Omental fat pad (tissue), 4 donors: ENCODE data around the gene ALOX15B. TPM values are rescaled to one million over a fixed set of nuclear protein-coding genes. Genes with fewer than 3 reads are reported as not detected.

ENCODE experiments used
- ATAC-seq: fragments of 150-250 bp; one replicate; pipeline ENCODE4 v1.9.1; 2016; ENCODE audit warnings: mild to moderate bottlenecking, moderate library complexity; ENCODE audit not compliant: low FRiP score
- DNase-seq: peaks from one replicate; pipeline ENCODE4 v3.0.0-alpha.2; 2019; ENCODE audit warnings: low spot score
- total RNA-seq, 4 donors: library from RNA; depleted of rRNA; stranded (reverse); fragments of >200 nt; gene quantifications; one replicate each; pipeline ENCODE4 v1.1.0, GENCODE V29; 2016
- TF ChIP-seq, protein P1 (sequence below), 3 donors: fragments of 450-650 bp; IDR thresholded peaks; one replicate each; pipeline ENCODE4 v1.5.1; 2016 to 2017; ENCODE audit warnings: antibody characterized with exemption in 3 of 3, mild to moderate bottlenecking in 3 of 3, moderate library complexity in 2 of 3

The ALOX15B gene
- total RNA-seq, 4 donors from 2014 or later: 3.8 to 9.8 (median 8.2) TPM

DNA sequence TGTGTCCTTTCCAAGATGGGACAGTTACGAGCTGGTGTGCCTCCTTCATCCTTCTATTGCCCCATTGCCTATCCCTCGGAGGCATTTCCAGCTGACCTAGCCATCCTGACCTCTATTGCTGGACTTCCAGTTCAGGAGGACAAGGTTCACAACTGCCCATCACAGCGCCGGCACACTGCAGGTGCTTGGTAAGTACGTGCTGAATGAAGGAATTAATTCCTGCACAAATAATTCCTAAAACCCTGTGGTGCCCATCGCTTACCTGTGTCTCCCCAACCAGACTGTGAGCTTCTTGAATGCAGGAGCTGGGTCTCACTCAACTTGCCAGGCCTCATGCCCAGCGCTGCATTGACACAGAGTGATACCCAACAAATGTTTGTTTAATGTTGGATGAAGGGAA, 13.0 kb downstream of the ALOX15B start:
- TF ChIP-seq, protein P1, sequence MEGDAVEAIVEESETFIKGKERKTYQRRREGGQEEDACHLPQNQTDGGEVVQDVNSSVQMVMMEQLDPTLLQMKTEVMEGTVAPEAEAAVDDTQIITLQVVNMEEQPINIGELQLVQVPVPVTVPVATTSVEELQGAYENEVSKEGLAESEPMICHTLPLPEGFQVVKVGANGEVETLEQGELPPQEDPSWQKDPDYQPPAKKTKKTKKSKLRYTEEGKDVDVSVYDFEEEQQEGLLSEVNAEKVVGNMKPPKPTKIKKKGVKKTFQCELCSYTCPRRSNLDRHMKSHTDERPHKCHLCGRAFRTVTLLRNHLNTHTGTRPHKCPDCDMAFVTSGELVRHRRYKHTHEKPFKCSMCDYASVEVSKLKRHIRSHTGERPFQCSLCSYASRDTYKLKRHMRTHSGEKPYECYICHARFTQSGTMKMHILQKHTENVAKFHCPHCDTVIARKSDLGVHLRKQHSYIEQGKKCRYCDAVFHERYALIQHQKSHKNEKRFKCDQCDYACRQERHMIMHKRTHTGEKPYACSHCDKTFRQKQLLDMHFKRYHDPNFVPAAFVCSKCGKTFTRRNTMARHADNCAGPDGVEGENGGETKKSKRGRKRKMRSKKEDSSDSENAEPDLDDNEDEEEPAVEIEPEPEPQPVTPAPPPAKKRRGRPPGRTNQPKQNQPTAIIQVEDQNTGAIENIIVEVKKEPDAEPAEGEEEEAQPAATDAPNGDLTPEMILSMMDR (IDR thresholded peaks at IDR 0.05): no peak
- no peak for ATAC-seq
- DNase-seq: no peak

DNA sequence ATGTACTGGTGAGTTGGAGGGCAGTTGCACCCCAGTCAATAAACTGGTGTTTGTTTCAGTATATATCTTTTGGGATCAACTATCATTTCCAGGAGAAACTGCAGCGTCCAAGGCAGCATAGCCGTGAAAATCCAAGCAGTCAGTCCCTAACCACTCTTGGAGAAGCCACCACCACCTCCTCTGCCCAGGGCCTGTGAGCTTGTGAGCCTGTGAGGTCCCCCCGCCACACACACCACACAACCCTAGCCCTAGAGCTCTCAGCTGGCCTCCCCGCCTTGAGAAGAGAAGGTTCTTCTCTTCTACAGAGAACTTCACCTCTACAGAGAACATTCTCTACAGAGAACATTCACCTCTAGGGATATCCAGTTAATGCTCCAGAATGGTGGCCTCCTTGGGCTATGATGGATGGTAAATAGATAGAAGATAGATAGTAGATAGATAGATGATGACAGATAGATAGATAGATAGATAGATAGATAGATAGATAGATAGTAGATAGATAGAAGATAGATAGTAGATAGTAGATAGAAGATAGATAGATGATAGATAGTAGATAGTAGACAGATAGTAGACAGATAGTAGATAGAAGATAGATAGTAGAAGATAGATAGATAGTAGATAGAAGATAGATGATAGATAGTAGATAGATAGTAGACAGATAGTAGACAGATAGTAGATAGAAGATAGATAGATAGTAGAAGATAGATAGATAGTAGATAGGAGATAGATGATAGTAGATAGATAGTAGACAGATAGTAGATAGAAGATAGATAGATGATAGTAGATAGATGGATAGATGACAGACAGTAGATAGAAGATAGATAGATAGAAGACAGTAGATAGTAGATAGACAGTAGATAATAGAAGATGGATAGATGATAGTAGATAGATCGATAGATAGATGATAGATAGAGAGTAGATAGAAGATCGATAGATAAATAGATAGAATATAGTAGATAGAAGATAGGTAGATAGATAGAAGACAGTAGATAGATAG, 13.7 kb downstream of the ALOX15B start:
- TF ChIP-seq, protein P1 (IDR thresholded peaks at IDR 0.05): no peak
- DNase-seq (no peak), ATAC-seq (no peak)

DNA sequence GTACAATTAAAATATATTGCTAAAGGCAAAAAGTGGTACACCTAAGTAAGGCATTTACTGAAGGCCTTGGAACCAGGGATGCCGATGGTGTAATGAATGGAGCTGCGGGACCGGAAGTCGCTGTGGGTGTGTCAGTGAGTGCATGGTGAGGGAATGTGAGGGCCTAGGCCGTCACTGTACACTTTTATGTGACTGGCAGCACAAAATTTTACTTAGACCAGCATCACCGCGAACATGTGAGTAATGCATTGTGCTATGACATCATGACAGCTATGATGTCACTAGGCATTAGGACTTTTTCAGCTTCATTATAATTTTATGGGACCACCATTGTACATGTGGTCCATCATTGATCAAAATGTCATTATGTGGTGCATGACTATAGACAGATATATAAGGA, 14.7 kb downstream of the ALOX15B start:
- no peak for DNase-seq
- TF ChIP-seq, protein P1 (IDR thresholded peaks at IDR 0.05): no peak
- no peak for ATAC-seq

DNA sequence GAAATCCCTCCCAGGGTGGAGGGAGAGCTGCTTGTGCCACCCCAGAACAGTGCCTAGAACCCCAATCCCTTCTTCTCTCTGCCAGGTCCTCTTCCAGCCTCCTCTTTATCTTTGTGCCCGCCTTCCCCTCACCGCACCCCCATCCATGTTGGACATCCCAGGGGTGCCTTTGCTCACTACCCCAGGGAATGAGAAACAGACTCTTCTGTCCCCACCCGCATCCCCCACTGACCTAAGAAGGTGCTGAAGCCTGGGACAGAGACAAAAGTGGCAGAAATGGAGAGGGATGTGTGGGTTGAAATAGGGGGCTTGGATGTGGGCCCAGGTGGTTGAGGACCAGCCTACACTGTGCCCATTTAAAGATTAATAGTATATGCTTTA, 17.0 kb downstream of the ALOX15B start:
- no peak for ATAC-seq
- TF ChIP-seq, protein P1 (IDR thresholded peaks at IDR 0.05): no peak
- DNase-seq: no peak

DNA sequence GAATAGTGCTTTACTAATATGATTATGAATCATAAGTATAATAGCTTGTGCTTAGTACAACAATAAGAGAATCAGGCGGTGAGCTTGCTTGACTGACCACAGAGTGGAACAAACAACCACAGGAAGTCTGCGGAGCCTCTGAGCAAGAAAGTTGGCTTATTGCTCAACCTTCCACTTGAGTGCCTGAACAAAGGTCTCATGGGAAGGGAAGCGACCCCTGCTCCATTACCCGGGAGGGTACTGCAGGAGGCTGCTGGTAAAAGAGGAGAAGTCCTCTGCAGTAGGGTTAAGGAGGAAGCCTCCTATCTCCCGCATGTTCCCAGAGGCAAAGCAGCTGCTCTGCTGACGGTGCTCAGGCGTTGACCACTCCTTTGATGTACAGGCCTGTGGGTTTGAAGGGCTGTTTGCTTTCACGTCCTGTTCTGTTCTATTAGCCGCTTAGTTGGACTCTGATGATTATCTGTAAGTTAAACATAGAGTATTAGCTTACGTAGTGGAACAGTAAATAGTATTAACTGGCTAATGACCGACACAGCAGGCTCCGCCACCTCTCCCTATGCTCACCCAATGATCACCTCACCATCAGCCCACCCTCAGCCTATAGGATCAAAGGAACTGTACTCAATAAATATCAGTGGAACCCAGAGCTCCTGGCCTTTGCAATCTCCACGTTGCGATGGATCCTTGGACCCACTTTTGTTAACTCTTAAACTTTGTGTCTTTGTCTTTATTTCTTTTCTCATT, 17.5 kb downstream of the ALOX15B start:
- DNase-seq (no peak), ATAC-seq (peak; percentile 15)
- TF ChIP-seq, protein P1 (IDR thresholded peaks at IDR 0.05): no peak

DNA sequence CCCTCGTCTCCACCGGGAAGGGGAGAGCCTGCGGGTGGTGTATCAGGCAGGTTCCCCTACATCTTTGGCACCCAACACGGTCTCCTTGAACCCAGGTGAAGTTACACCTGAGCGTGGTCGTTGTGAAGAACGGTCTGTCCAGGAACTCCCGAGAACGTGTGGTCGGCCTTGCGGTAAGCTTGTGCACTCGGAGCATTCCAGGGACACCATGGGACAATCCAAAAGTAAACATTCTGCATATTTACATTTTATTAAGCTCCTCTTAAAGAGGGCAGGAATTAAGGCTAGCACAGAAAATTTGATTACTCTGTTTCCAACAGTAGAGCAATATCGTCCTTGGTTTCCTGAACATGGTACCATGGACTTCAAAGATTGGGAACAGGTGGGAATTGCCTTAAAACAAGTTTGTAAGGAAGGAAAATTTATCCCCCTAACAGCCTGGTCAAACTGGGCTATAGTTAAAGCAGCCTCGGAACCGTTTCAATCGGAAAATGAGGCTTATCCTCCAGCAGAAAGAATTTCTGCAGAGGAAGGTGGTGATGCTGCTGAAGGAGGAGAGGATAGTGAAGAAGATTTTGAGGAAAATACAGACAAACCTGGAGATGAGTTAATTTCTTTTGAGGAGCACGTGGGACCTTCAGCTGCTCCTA, 18.2 kb downstream of the ALOX15B start:
- DNase-seq (no peak), ATAC-seq (no peak)
- TF ChIP-seq, protein P1 (IDR thresholded peaks at IDR 0.05): no peak
